ENCODE measurements around the gene CLCN7.
"Not testable (repeated sequence)": the region's sequence is repeated elsewhere in the genome, so short reads cannot be mapped to it uniquely, and the experiment has no call there.

CLCN7 gene

DNA sequence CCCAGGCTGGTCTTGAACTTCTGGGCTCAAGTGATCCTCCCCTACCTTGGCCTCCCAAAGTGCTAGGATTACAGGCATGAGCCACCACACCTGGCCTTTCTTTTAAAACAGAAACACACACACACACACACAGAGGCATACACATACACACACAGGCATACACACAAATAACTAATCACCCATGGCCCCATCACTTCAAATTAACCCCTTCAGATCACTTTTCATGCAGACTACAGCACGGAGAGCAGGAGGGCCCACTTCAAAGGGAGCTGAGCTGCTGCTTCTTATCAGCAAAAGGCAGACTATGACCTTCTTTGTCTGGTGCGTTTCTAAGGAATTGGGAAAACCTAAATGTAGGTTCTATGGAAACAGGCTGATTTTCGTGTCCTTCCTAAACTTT lies 1.9 kb downstream of the CLCN7 start:
- Mint-ChIP-seq H3K9me3 (no peaks in the 10 kb centered on the region), H3K36me3 (ENCODE audit: insufficient read depth) (peaks cover 5% of the 10 kb centered on the region), H3K27me3 (no peaks in the 10 kb centered on the region), H3K4me1 (peaks cover 28% of the 10 kb centered on the region), H3K27ac (ENCODE audit: low read depth) (peak overlapping the region; percentile 22), H3K4me3 (peak overlapping the region; percentile 40)
- ATAC-seq (replicated peaks; ENCODE audit: extremely low read depth, poor library complexity, severe bottlenecking) (no peak), DNase-seq (ENCODE audit: low spot score in 2 of 2) (no peak)

DNA sequence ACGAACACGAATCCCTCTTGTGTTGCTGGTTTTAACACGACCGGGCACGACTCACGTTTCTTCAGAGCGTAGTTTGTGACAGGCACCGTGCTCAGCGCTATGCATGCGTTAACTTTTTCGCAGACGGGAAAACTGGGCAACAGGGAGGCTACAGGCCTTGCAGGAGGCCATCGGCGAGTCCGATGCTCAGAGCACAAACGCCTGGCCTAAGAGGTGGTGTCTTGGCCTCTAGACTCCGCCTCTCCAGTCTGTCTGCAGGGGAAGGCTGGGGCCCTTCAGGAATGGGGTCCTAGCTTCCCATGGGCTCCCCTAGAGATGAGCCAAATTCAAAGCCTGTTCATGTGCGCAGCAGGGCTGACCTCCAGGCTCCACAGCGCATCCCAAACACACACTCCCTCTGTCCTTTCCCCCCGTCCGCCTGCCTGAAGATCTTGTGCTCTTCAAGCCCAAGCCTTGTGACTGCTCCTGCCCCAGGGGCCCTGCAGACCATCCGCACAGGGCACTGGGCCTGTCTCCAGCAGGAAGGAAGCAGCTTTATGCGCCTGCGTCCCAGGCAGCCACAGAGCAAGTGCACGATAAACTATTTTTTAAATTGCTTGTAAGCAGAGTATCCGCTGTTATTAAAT lies 3.1 kb downstream of the CLCN7 start:
- Mint-ChIP-seq H3K4me3 (no peak overlapping the region), H3K9me3 (no peaks in the 10 kb centered on the region), H3K4me1 (peaks cover 37% of the 10 kb centered on the region), H3K27me3 (no peaks in the 10 kb centered on the region), H3K36me3 (ENCODE audit: insufficient read depth) (peaks cover 3% of the 10 kb centered on the region), H3K27ac (ENCODE audit: low read depth) (peak overlapping the region; percentile 29)
- no peak for DNase-seq (ENCODE audit: low spot score in 2 of 2)
- ATAC-seq (replicated peaks; ENCODE audit: extremely low read depth, poor library complexity, severe bottlenecking), result no peak

DNA sequence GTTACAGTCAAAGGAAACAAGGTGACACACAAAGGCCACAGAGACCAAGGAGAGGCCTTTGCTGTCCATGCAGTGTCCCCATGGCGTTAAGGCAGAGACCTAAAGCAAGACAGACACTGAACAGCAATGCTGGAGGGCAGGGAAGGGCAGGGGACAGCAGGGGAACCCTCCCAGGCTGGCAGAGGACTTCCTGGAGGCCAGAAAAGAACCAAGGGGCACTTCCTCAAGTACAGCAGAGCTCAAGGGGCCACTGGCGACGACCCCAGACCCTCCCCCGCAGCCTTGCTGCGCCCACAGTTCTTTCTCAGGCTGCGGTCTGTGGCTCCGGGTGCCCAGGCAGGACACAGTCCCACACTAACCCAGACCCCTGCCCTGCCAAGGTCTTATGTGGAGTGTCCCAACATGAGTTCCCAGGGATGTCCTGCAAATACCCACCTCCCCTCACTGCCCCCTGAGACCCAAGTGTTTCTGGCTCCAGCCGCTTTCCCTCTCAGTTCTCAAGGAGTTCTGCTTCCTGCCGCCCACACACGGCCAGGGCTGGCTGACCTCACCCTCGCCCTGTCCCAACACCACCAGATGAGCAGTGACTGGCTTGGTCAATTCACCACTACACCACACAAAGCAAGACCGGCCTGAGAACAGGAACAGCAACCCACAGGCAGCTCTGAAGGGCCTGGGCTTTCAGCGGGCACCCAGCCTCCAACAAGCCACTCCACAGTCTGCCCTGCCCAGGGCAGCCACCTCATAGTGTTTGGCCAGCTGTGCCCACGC lies 4.2 kb downstream of the CLCN7 start:
- DNase-seq (ENCODE audit: low spot score in 2 of 2), result no peak

DNA sequence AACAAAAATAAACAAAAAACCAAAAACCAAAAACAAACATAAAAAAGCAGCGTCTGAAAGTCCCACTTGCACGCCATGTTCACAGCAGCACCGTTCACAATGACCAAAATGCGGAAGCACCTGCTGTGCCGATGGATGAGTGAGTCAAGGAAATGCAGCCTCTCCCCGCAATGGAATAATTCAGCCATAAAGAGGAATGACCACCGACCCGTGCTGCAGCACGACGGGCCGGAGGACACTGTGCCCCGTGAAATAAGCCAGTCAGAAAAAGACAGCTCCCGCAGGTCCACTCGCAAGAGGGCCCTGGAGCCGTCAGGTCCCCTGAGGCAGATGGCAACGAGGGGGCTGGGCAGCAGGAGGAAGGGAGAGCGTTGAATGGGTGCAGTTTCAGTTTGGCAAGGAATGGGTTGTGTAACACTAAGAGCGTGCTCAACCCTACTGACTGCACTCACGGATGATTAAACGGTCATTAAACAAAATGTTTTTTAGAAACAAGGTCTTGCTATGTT lies 5.1 kb downstream of the CLCN7 start:
- Mint-ChIP-seq H3K9me3 (no peaks in the 10 kb centered on the region), H3K4me3 (no peak overlapping the region), H3K36me3 (ENCODE audit: insufficient read depth) (peaks cover 6% of the 10 kb centered on the region), H3K4me1 (peaks cover 37% of the 10 kb centered on the region), H3K27ac (ENCODE audit: low read depth) (no peak overlapping the region), H3K27me3 (no peaks in the 10 kb centered on the region)
- ATAC-seq (replicated peaks; ENCODE audit: extremely low read depth, poor library complexity, severe bottlenecking), result no peak
- DNase-seq (ENCODE audit: low spot score in 2 of 2), result no peak

More for the DNA sequence above, 4.2 kb downstream of the CLCN7 start:
- H3K27me3 Mint-ChIP-seq, result no peaks in the 10 kb centered on the region
- no peak for ATAC-seq (replicated peaks; ENCODE audit: extremely low read depth, poor library complexity, severe bottlenecking)
- H3K4me3 Mint-ChIP-seq, result no peak overlapping the region
- H3K27ac Mint-ChIP-seq (ENCODE audit: low read depth), result no peak overlapping the region
- H3K36me3 Mint-ChIP-seq (ENCODE audit: insufficient read depth), result peaks cover 3% of the 10 kb centered on the region
- H3K4me1 Mint-ChIP-seq, result peaks cover 37% of the 10 kb centered on the region
- no peaks in the 10 kb centered on the region for H3K9me3 Mint-ChIP-seq

DNA sequence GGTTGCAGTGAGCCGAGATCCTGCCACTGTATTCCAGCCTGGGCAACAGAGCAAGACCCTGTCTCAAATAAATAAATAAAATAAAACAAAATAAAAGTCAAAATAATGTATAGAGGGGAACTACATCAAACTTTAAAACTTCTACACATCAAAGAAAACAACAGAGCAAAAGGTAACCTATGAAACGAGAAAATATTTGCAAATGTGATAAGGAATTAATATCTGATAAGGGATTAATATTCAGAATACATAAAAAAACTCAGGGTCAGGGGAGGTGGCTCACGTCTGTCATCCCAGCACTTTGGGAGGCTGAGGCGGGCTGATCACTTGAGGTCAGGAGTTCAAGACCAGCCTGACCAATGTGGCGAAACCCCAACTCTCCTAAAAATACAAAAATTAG lies 5.7 kb downstream of the CLCN7 start:
- H3K4me3 Mint-ChIP-seq; H3K36me3 Mint-ChIP-seq (ENCODE audit: insufficient read depth): not testable (repeated sequence)
- H3K4me1 Mint-ChIP-seq, result peaks cover 37% of the 10 kb centered on the region

DNA sequence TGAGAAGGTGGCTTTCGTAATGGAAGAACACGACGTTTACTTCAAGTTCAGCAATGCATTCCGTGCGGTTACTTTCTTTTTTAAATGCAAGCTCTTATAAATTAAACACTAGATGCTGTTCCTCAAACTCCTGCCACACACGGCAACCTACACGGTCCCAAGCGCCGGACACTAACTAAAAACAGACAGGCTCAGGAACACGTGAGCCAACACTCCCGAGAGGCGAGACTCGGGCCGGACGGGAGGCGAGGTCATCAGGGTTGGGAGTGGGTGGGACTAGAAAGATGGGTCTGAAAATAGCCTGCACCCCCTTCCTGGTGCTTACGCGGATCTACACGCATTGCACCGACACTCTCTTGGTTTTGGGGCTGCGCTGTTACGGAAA lies 6.4 kb downstream of the CLCN7 start:
- Mint-ChIP-seq H3K27me3 (no peaks in the 10 kb centered on the region), H3K27ac (ENCODE audit: low read depth) (no peak overlapping the region), H3K4me1 (peaks cover 37% of the 10 kb centered on the region), H3K9me3 (no peaks in the 10 kb centered on the region), H3K36me3 (ENCODE audit: insufficient read depth) (peaks cover 2% of the 10 kb centered on the region), H3K4me3 (no peak overlapping the region)
- DNase-seq (ENCODE audit: low spot score in 2 of 2), result no peak
- no peak for ATAC-seq (replicated peaks; ENCODE audit: extremely low read depth, poor library complexity, severe bottlenecking)

More for the DNA sequence above, 5.7 kb downstream of the CLCN7 start:
- not testable (repeated sequence) for DNase-seq (ENCODE audit: low spot score in 2 of 2); H3K27me3 Mint-ChIP-seq; ATAC-seq (replicated peaks; ENCODE audit: extremely low read depth, poor library complexity, severe bottlenecking); H3K9me3 Mint-ChIP-seq; H3K27ac Mint-ChIP-seq (ENCODE audit: low read depth)

DNA sequence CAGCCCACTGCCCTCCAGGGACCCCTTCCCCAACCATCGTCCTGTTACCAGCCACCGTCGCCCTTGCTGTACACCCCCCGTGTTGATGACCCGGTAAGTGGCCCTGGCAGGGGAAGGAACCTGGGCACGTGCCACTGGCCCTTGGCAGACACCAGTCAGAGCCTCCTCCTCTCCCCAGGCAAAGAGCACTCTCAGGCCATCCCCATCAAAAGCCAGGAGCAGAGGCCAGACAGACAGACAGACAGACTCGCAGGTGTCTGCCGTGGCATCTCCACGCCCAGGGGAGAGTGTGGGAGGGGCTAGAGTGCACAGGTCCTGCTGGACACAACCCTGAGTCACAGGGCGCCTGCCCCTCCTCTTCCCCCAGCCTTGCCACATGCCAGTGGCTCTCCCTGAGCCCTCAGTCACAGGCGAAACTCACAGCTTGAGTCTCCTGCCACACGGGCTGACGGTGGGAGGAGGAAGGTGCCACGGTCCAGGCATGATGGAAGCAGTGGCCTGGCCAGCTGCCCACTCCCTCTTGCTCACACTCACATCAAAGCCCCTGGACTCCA lies 7.8 kb downstream of the CLCN7 start:
- Mint-ChIP-seq H3K27ac (ENCODE audit: low read depth) (no peak overlapping the region), H3K9me3 (no peaks in the 10 kb centered on the region), H3K4me3 (no peak overlapping the region), H3K4me1 (peaks cover 26% of the 10 kb centered on the region), H3K36me3 (ENCODE audit: insufficient read depth) (peaks cover 2% of the 10 kb centered on the region), H3K27me3 (no peaks in the 10 kb centered on the region)
- DNase-seq (ENCODE audit: low spot score in 2 of 2) (no peak), ATAC-seq (replicated peaks; ENCODE audit: extremely low read depth, poor library complexity, severe bottlenecking) (no peak)

DNA sequence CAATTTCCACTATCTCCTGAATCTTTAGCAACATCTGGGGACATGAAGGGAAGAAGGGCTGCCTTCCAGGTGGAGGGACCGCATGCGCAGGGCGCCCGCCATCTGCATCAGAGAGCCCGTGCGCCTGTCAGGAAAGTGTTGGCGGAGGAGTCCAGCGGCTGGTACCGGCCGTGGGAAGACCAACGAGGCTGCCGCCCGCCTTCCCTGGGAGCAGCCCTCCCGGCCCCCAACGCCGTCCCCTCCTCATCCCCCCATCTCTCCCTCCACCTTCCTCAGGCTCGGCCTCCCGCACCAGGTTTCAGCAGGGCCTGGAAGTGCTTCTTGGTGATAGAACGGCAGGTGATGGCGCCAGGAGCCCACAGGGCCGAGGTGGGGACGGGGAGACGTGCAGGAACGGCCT lies 8.8 kb downstream of the CLCN7 start:
- Mint-ChIP-seq H3K36me3 (ENCODE audit: insufficient read depth) (peaks cover 2% of the 10 kb centered on the region), H3K27ac (ENCODE audit: low read depth) (no peak overlapping the region), H3K4me1 (peaks cover 20% of the 10 kb centered on the region), H3K9me3 (no peaks in the 10 kb centered on the region), H3K27me3 (no peaks in the 10 kb centered on the region), H3K4me3 (no peak overlapping the region)
- no peak for DNase-seq (ENCODE audit: low spot score in 2 of 2)
- no peak for ATAC-seq (replicated peaks; ENCODE audit: extremely low read depth, poor library complexity, severe bottlenecking)

DNA sequence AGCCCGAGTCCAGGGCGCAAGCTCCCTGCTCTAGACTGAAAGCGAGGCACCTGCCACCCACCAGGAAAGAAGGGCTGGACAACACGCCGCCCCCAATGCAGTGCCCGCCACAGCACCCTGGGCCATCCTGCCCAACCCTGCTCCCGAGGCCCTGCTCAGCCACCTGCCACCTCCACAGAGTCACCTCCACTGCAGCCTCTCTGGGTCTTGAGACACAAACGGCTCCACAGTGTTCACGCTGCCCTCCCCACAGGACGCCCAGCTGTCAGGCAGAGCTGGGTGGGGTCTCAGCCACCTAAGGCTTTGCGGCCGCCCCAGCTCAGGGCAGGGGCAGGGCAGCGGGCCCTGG lies 9.3 kb downstream of the CLCN7 start:
- ATAC-seq (replicated peaks; ENCODE audit: extremely low read depth, poor library complexity, severe bottlenecking), result no peak

DNA sequence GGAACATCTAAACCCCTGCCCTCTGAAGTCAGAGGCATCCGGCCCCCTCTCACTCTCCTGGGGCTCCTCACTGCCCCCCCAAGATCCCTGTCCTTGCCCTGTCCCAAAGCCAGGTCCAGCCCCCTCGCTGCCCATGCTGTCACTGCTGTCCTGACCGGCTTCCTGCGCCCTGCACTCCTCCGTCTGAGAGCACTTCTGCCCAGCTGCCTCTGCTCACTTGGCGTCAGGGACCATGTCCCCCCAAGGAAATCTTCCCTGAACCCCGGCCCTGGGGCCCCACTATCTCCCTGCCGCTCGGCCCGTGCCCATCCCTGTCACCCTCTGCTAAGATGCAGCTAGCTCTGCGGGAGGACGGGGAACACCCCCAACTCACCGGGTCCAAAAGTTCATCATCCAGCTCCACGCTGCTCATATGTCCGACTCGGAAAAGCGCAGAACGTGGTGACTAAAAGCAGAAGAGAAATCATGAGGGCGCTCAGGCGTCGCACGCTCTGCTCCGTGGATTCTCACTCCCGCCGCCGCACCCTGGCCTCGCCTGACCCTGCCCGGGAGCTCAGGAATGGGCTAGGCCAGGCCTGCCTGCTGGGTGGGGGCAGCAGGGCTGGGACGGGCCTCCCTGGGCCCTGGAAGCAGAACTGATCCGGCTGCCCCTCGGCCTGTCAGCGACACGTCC lies 9.8 kb downstream of the CLCN7 start:
- H3K27ac Mint-ChIP-seq (ENCODE audit: low read depth), result no peak overlapping the region
- no peaks in the 10 kb centered on the region for H3K9me3 Mint-ChIP-seq
- DNase-seq (ENCODE audit: low spot score in 2 of 2), result no peak
- H3K4me1 Mint-ChIP-seq, result peaks cover 15% of the 10 kb centered on the region
- peaks cover 3% of the 10 kb centered on the region for H3K36me3 Mint-ChIP-seq (ENCODE audit: insufficient read depth)
- no peak for ATAC-seq (replicated peaks; ENCODE audit: extremely low read depth, poor library complexity, severe bottlenecking)
- no peaks in the 10 kb centered on the region for H3K27me3 Mint-ChIP-seq
- no peak overlapping the region for H3K4me3 Mint-ChIP-seq

More for the DNA sequence above, 9.3 kb downstream of the CLCN7 start:
- no peak for DNase-seq (ENCODE audit: low spot score in 2 of 2)
- H3K27ac Mint-ChIP-seq (ENCODE audit: low read depth), result no peak overlapping the region
- H3K27me3 Mint-ChIP-seq, result no peaks in the 10 kb centered on the region
- H3K4me1 Mint-ChIP-seq, result peaks cover 20% of the 10 kb centered on the region
- peaks cover 2% of the 10 kb centered on the region for H3K36me3 Mint-ChIP-seq (ENCODE audit: insufficient read depth)
- H3K9me3 Mint-ChIP-seq, result no peaks in the 10 kb centered on the region
- H3K4me3 Mint-ChIP-seq, result no peak overlapping the region

DNA sequence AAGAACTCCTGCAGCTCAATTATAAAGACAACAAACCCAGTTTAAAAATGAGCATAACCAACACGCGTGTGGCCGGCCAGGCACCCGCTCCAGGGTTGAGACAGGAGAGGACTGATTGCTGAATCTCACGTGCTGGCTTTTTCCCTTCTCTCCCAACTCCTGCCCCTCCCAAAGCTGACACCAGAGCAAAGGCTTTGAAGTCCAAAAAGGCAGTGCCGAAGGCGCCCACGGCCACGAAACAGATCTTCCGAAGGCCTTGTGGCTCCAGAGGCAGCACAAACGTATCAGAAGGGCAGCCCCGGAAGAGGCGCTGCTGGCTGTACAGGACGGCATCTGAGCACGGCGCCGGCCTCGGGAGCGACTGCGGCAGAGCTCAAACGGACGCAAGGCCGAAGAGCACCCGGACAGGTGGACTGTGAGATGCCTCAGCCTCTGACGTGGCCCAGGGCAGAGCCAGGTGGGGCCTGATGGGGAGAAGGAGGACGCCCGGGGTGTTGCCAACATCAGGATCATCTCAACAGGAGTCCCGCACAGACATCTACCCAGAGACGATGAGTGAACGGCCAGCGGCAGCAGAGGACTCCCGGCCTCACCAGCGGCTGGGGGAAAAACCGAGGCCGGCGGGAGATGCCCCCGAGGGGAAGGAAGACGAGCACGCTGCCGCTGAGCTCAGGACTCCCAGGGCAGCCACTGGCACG lies 10.5 kb downstream of the CLCN7 start:
- no peaks in the 10 kb centered on the region for H3K9me3 Mint-ChIP-seq
- ATAC-seq (replicated peaks; ENCODE audit: extremely low read depth, poor library complexity, severe bottlenecking), result no peak
- peaks cover 10% of the 10 kb centered on the region for H3K4me1 Mint-ChIP-seq
- peaks cover 5% of the 10 kb centered on the region for H3K36me3 Mint-ChIP-seq (ENCODE audit: insufficient read depth)
- H3K27me3 Mint-ChIP-seq, result no peaks in the 10 kb centered on the region
- H3K27ac Mint-ChIP-seq (ENCODE audit: low read depth), result no peak overlapping the region
- no peak for DNase-seq (ENCODE audit: low spot score in 2 of 2)
- H3K4me3 Mint-ChIP-seq, result no peak overlapping the region

DNA sequence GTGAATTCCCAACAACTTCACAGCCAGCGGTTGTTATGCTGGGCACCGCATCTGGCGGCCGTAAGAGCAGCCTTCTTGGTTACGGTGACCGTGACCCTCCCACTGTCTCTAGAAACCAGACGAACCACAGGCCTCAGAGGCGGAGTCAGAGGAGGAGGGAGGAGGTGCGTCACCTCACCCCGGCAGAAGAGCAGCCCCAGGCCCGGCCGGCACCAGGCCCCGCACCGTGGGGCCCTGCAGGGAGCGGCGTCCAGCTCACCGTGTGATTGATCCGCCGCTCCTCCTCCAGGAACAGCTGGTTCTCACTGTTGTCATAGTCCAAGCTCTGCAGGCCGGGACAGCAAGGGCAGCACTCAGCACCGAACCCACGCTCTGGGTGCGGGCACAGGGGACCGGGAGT lies 13.7 kb downstream of the CLCN7 start:
- H3K27ac Mint-ChIP-seq (ENCODE audit: low read depth), result no peak overlapping the region
- H3K4me1 Mint-ChIP-seq, result no peaks in the 10 kb centered on the region
- H3K4me3 Mint-ChIP-seq, result no peak overlapping the region
- H3K9me3 Mint-ChIP-seq, result no peaks in the 10 kb centered on the region
- DNase-seq (ENCODE audit: low spot score in 2 of 2) (no peak), ATAC-seq (replicated peaks; ENCODE audit: extremely low read depth, poor library complexity, severe bottlenecking) (no peak)
- H3K27me3 Mint-ChIP-seq, result no peaks in the 10 kb centered on the region
- peaks cover 9% of the 10 kb centered on the region for H3K36me3 Mint-ChIP-seq (ENCODE audit: insufficient read depth)
